Progenitor cell of endocrine pancreas (in vitro differentiated cells): Measurements from ENCODE around the gene PRKAB1. TPM values are rescaled to one million over a fixed set of nuclear protein-coding genes. Genes with fewer than 3 reads are reported as not detected.

Experiments used
- DNase-seq: peaks from one replicate; pipeline ENCODE4 v3.0.0; 2021; ENCODE audit warnings: low spot score; ENCODE audit not compliant: unreplicated experiment
- H3K27ac Mint-ChIP-seq: 2 replicates; pipeline ENCODE4 v1.8.0; 2021; ENCODE audit warnings: mild to moderate bottlenecking, moderate library complexity, mixed read lengths
- H3K27me3 Mint-ChIP-seq: 2 replicates; pipeline ENCODE4 v1.8.0; 2021; ENCODE audit warnings: mixed read lengths
- H3K36me3 Mint-ChIP-seq: 2 replicates; pipeline ENCODE4 v1.8.0; 2022; ENCODE audit warnings: mixed read lengths; ENCODE audit not compliant: insufficient read depth
- H3K4me1 Mint-ChIP-seq: 2 replicates; pipeline ENCODE4 v1.8.0; 2021; ENCODE audit warnings: low read depth, mixed read lengths
- H3K4me3 Mint-ChIP-seq: 2 replicates; pipeline ENCODE4 v1.8.0; 2021; ENCODE audit warnings: low read depth, mild to moderate bottlenecking, moderate library complexity, mixed read lengths
- H3K9me3 Mint-ChIP-seq: 2 replicates; pipeline ENCODE4 v1.8.0; 2021; ENCODE audit warnings: low read depth, mixed read lengths
- total RNA-seq: library from RNA; stranded (reverse); gene quantifications from 2 replicates; pipeline ENCODE4 v1.2.1, GENCODE V29; 2021
- TF ChIP-seq, protein P1 (sequence below): fragments of 200-600 bp; sonication (generic); IDR thresholded peaks from one replicate; pipeline ENCODE4 v1.5.0; 2021; ENCODE audit warnings: antibody characterized with exemption, mild to moderate bottlenecking; ENCODE audit not compliant: unreplicated experiment

The PRKAB1 gene
- total RNA-seq, 1 donor from 2014 or later, result 41.3 TPM

DNA sequence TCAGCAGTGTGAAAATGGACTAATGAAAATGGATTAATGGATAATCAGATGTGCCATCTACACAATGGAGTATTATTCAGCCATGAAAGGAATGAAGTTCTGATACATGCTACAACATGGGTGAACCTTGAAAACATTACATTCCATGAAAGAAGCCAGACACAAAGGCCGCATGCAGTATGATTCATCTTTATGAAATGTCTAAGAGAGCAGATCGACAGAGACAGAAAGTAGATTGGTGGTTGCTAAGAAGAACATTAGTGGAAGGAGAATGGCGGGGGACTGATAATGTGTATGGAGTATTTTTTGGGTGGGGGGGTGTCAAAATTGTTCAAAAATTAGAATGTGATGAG is 47.3 kb downstream of the PRKAB1 start:
- H3K9me3 Mint-ChIP-seq, result peaks cover 3% of the 10 kb centered on the region
- no peak for DNase-seq
- no peak overlapping the region for H3K27ac Mint-ChIP-seq
- peaks cover 11% of the 10 kb centered on the region for H3K4me1 Mint-ChIP-seq
- TF ChIP-seq, protein P1, sequence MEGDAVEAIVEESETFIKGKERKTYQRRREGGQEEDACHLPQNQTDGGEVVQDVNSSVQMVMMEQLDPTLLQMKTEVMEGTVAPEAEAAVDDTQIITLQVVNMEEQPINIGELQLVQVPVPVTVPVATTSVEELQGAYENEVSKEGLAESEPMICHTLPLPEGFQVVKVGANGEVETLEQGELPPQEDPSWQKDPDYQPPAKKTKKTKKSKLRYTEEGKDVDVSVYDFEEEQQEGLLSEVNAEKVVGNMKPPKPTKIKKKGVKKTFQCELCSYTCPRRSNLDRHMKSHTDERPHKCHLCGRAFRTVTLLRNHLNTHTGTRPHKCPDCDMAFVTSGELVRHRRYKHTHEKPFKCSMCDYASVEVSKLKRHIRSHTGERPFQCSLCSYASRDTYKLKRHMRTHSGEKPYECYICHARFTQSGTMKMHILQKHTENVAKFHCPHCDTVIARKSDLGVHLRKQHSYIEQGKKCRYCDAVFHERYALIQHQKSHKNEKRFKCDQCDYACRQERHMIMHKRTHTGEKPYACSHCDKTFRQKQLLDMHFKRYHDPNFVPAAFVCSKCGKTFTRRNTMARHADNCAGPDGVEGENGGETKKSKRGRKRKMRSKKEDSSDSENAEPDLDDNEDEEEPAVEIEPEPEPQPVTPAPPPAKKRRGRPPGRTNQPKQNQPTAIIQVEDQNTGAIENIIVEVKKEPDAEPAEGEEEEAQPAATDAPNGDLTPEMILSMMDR, result no peak
- H3K4me3 Mint-ChIP-seq, result no peak overlapping the region
- peaks cover 25% of the 10 kb centered on the region for H3K36me3 Mint-ChIP-seq
- H3K27me3 Mint-ChIP-seq, result no peaks in the 10 kb centered on the region

GRCh38 chr12:119718141-119718540 is 50.2 kb downstream of the PRKAB1 start:
- TF ChIP-seq, protein P1, result no peak
- Mint-ChIP-seq H3K4me3 (no peak overlapping the region), H3K27ac (no peak overlapping the region), H3K27me3 (no peaks in the 10 kb centered on the region), H3K4me1 (peaks cover 6% of the 10 kb centered on the region), H3K9me3 (peaks cover 3% of the 10 kb centered on the region), H3K36me3 (peaks cover 12% of the 10 kb centered on the region)
- DNase-seq, result no peak

DNA sequence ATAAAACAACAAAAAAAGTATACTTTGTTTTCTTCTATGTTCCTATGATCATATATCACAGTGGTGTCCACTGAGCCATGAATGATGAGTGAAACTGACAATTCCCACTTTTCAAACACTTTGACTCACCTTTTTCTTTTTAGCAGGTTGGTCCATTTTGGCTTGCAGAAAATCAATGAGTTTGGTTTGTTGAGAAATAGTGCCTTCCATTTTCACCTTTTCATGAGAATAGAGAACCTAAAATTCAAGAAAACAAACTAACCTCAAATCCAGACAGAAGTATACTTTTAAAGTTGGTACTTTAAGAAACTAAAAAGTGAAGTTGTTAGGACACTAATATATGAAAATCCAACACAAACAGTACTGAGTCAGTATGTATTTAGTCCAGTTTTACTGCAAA is 52.4 kb downstream of the PRKAB1 start:
- H3K27ac Mint-ChIP-seq, result no peak overlapping the region
- no peak for DNase-seq
- H3K27me3 Mint-ChIP-seq, result no peaks in the 10 kb centered on the region
- no peak overlapping the region for H3K4me3 Mint-ChIP-seq
- peaks cover 6% of the 10 kb centered on the region for H3K4me1 Mint-ChIP-seq
- peaks cover 6% of the 10 kb centered on the region for H3K36me3 Mint-ChIP-seq
- TF ChIP-seq, protein P1, result no peak
- no peaks in the 10 kb centered on the region for H3K9me3 Mint-ChIP-seq

DNA sequence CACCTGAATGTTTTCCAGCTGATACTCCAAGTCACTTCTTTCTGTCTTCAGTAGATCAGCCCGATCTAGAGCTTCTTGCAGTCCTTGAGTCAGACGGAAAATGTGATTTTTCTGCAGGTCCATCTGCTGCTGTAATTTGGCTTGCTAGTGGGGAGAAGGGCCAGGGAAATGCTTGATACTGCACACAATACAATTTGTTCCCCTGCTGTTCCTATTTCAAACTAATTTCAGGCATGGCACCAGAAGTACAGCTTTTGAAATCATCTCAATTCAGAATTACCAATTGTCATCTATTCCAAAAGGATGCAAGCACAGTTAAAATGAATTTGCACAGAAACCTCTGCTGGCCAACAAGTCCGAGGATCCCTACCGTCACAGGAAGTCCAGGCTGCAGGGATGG is 53.4 kb downstream of the PRKAB1 start:
- Mint-ChIP-seq H3K9me3 (no peaks in the 10 kb centered on the region), H3K27ac (no peak overlapping the region), H3K36me3 (peaks cover 3% of the 10 kb centered on the region), H3K27me3 (no peaks in the 10 kb centered on the region), H3K4me3 (no peak overlapping the region), H3K4me1 (peaks cover 5% of the 10 kb centered on the region)
- TF ChIP-seq, protein P1, result no peak
- no peak for DNase-seq

- Mint-ChIP-seq H3K4me1 (no peaks in the 10 kb centered on the region), H3K27me3 (no peaks in the 10 kb centered on the region), H3K27ac (no peak overlapping the region), H3K9me3 (no peaks in the 10 kb centered on the region), H3K36me3 (no peaks in the 10 kb centered on the region), H3K4me3 (no peak overlapping the region)
- DNase-seq, result no peak
- TF ChIP-seq, protein P1, result no peak
Observed at GRCh38 chr12:119725523-119725922, 57.6 kb downstream of the PRKAB1 start.
